Measurements from ENCODE around the gene POC5. TPM values are rescaled to one million over a fixed set of nuclear protein-coding genes. Genes with fewer than 3 reads are reported as not detected.

The POC5 gene
- total and polyA plus RNA-seq, 2 experiments from 2014 or later = 16.2 to 25.9 TPM

DNA sequence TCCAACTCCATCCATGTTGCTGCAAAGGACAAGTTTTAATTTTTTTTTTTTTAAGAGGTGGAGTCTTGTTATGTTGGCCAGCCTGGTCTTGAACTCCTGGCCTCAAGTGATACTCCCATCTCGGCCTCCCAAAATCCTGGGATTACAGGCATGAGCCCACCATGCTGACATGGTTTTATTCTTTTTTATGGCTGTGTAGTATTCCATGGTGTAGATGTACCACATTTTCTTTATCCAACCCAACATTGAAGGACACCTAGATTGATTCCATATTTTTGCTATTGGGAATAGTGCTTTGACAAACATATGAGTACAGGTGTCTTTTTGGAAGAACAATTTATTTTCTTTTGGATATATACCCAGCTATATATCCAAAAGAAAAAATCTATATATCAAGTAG lies 6.1 kb upstream of the POC5 start (continued):
- TF ChIP-seq, protein P1, sequence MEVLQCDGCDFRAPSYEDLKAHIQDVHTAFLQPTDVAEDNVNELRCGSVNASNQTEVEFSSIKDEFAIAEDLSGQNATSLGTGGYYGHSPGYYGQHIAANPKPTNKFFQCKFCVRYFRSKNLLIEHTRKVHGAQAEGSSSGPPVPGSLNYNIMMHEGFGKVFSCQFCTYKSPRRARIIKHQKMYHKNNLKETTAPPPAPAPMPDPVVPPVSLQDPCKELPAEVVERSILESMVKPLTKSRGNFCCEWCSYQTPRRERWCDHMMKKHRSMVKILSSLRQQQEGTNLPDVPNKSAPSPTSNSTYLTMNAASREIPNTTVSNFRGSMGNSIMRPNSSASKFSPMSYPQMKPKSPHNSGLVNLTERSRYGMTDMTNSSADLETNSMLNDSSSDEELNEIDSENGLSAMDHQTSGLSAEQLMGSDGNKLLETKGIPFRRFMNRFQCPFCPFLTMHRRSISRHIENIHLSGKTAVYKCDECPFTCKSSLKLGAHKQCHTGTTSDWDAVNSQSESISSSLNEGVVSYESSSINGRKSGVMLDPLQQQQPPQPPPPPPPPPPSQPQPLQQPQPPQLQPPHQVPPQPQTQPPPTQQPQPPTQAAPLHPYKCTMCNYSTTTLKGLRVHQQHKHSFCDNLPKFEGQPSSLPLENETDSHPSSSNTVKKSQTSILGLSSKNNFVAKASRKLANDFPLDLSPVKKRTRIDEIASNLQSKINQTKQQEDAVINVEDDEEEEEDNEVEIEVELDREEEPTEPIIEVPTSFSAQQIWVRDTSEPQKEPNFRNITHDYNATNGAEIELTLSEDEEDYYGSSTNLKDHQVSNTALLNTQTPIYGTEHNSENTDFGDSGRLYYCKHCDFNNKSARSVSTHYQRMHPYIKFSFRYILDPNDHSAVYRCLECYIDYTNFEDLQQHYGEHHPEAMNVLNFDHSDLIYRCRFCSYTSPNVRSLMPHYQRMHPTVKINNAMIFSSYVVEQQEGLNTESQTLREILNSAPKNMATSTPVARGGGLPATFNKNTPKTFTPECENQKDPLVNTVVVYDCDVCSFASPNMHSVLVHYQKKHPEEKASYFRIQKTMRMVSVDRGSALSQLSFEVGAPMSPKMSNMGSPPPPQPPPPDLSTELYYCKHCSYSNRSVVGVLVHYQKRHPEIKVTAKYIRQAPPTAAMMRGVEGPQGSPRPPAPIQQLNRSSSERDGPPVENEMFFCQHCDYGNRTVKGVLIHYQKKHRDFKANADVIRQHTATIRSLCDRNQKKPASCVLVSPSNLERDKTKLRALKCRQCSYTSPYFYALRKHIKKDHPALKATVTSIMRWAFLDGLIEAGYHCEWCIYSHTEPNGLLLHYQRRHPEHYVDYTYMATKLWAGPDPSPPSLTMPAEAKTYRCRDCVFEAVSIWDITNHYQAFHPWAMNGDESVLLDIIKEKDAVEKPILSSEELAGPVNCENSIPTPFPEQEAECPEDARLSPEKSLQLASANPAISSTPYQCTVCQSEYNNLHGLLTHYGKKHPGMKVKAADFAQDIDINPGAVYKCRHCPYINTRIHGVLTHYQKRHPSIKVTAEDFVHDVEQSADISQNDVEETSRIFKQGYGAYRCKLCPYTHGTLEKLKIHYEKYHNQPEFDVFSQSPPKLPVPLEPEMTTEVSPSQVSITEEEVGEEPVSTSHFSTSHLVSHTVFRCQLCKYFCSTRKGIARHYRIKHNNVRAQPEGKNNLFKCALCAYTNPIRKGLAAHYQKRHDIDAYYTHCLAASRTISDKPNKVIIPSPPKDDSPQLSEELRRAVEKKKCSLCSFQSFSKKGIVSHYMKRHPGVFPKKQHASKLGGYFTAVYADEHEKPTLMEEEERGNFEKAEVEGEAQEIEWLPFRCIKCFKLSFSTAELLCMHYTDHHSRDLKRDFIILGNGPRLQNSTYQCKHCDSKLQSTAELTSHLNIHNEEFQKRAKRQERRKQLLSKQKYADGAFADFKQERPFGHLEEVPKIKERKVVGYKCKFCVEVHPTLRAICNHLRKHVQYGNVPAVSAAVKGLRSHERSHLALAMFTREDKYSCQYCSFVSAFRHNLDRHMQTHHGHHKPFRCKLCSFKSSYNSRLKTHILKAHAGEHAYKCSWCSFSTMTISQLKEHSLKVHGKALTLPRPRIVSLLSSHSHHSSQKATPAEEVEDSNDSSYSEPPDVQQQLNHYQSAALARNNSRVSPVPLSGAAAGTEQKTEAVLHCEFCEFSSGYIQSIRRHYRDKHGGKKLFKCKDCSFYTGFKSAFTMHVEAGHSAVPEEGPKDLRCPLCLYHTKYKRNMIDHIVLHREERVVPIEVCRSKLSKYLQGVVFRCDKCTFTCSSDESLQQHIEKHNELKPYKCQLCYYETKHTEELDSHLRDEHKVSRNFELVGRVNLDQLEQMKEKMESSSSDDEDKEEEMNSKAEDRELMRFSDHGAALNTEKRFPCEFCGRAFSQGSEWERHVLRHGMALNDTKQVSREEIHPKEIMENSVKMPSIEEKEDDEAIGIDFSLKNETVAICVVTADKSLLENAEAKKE (CRISPR knock-in tag; IDR thresholded peaks at IDR 0.05) = no peak
- TF ChIP-seq ZNF114 (CRISPR knock-in tag; IDR thresholded peaks at IDR 0.05) (no peak), STAT1 (IDR thresholded peaks at IDR 0.05; ENCODE audit: unreplicated experiment) (no peak), ZNF331 (CRISPR knock-in tag; IDR thresholded peaks at IDR 0.05; ENCODE audit: low read depth) (no peak)

DNA sequence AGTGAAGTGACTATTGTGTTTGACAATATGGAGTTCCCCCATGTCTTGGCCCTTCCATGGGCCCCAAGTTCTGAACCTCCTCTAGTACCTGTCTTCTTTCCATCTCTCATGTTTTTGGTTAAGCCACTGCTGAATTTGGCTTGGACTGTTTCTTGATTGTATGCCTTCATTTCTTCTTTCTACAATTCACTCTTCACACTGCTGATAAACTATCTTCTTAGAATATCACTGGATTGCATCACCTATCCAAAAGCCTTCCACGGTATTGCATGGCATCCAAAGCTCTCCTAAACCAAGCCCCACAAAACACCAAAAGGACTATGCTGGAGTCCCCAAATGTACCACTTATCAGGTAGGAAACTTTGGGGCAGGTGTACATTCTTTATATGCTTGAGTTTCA lies 4.3 kb upstream of the POC5 start:
- H3K4me1 Mint-ChIP-seq = peaks cover 5% of the 10 kb centered on the region; the same call in 2 of the 3 replicates
- H3K4me2 ChIP-seq = no peak overlapping the region
- H3K27ac ChIP-seq (ENCODE audit: low read depth) = no peak overlapping the region
- no peaks in the 10 kb centered on the region for H3K36me3 ChIP-seq (ENCODE audit: insufficient read depth)
- H3K79me2 ChIP-seq (replicated peaks; ENCODE audit: insufficient read depth) = peaks cover 1% of the 10 kb centered on the region; the same call in 1 of the 2 replicates
- H3K27me3 ChIP-seq (ENCODE audit: insufficient read depth) = no peaks in the 10 kb centered on the region
- no peaks in the 10 kb centered on the region; the same call in 1 of the 2 replicates for H4K20me1 ChIP-seq (replicated peaks; ENCODE audit: insufficient read depth)
- no peak overlapping the region for H3K4me3 ChIP-seq
- no peak for TF ChIP-seq EZH2phosphoT487 (IDR thresholded peaks at IDR 0.05; ENCODE audit: unreplicated experiment)
- TF ChIP-seq NANOG (IDR thresholded peaks at IDR 0.05; ENCODE audit: borderline replicate concordance) = no peak
- DNase-seq (ENCODE audit: low spot score) = no peak
- peaks cover 5% of the 10 kb centered on the region; the same call in 1 of the 2 replicates for H3F3A ChIP-seq (replicated peaks; ENCODE audit: low read depth)
- H3K9me2 ChIP-seq (ENCODE audit: insufficient read depth) = peaks cover 8% of the 10 kb centered on the region
- no peaks in the 10 kb centered on the region for H3K36me3 Mint-ChIP-seq (ENCODE audit: low read depth)
- H3K27me3 Mint-ChIP-seq (ENCODE audit: insufficient read depth, low read depth, poor library complexity) = peaks cover 2% of the 10 kb centered on the region
- no peak for ATAC-seq
- no peak overlapping the region for H3K4me3 Mint-ChIP-seq
- peaks cover 4% of the 10 kb centered on the region; the same call in 1 of the 2 replicates for H3K4me1 ChIP-seq (ENCODE audit: insufficient read depth)
- peaks cover 3% of the 10 kb centered on the region; the same call in 2 of the 3 replicates for H3K9me3 Mint-ChIP-seq
- H2AFZ ChIP-seq = no peak overlapping the region
- H3K27ac Mint-ChIP-seq = no peak overlapping the region

All from GM23338 (cell line).